H9 (cell line): ENCODE measurements around the gene MYLK4. TPM values are rescaled to one million over a fixed set of nuclear protein-coding genes. Genes with fewer than 3 reads are reported as not detected.
A peak's percentile ranks its signal among the peaks of the same experiment; 100 is the strongest.

Experiments
- DNase-seq: peaks from one replicate; pipeline ENCODE4 v3.0.0-alpha.2; 2017
- H2AFZ ChIP-seq: one replicate; pipeline ENCODE4 v1.6.1; 2013; ENCODE audit warnings: mild to moderate bottlenecking, low read length, control low read depth, moderate library complexity
- H2AK5ac ChIP-seq: 2 replicates; pipeline ENCODE4 v1.6.1; 2013; ENCODE audit warnings: low read length, control low read depth, mixed read lengths; ENCODE audit not compliant: insufficient read length
- H2BK120ac ChIP-seq: one replicate; pipeline ENCODE4 v1.6.1; 2013; ENCODE audit warnings: low read depth, mild to moderate bottlenecking, low read length, control low read depth, inconsistent platforms; ENCODE audit not compliant: poor library complexity, severe bottlenecking
- H2BK12ac ChIP-seq: 2 replicates; pipeline ENCODE4 v1.6.1; 2013; ENCODE audit warnings: low read length, control low read depth, mixed read lengths, low read depth; ENCODE audit not compliant: insufficient read length
- H2BK15ac ChIP-seq: 2 replicates; pipeline ENCODE4 v1.6.1; 2013; ENCODE audit warnings: low read depth, low read length, control low read depth
- H2BK20ac ChIP-seq: one replicate; pipeline ENCODE4 v1.6.1; 2013; ENCODE audit warnings: low read depth, mild to moderate bottlenecking, low read length, control low read depth, inconsistent platforms; ENCODE audit not compliant: poor library complexity, severe bottlenecking
- H2BK5ac ChIP-seq: 2 replicates; pipeline ENCODE4 v1.6.1; 2013; ENCODE audit warnings: low read length, control low read depth, mixed read lengths; ENCODE audit not compliant: insufficient read length
- H3K14ac ChIP-seq: 2 replicates; pipeline ENCODE4 v1.6.1; 2013; ENCODE audit warnings: low read length, control low read depth; ENCODE audit not compliant: insufficient read depth
- H3K18ac ChIP-seq: 2 replicates; pipeline ENCODE4 v1.6.1; 2013; ENCODE audit warnings: low read depth, mild to moderate bottlenecking, mixed read lengths, low read length, control low read depth; ENCODE audit not compliant: insufficient read length
- H3K23ac ChIP-seq: 2 replicates; pipeline ENCODE4 v1.6.1; 2013; ENCODE audit warnings: low read length, control low read depth, mixed read lengths, low read depth; ENCODE audit not compliant: insufficient read length
- H3K23me2 ChIP-seq: 2 replicates; pipeline ENCODE4 v1.6.1; 2013; ENCODE audit warnings: low read depth, mild to moderate bottlenecking, mixed read lengths, low read length, control low read depth; ENCODE audit not compliant: insufficient read length, poor library complexity, severe bottlenecking
- H3K27ac ChIP-seq: 2 replicates; pipeline ENCODE4 v1.5.1; 2013; ENCODE audit warnings: low read length, control low read depth, mixed read lengths, low read depth; ENCODE audit not compliant: insufficient read length
- H3K27me3 ChIP-seq: 2 replicates; pipeline ENCODE4 v1.6.1; 2013; ENCODE audit warnings: low read length, control low read depth, inconsistent platforms; ENCODE audit not compliant: insufficient read depth
- H3K4ac ChIP-seq: 2 replicates; pipeline ENCODE4 v1.6.1; 2013; ENCODE audit warnings: low read depth, mild to moderate bottlenecking, control low read depth, inconsistent platforms, low read length, moderate library complexity
- H3K4me1 ChIP-seq: 2 replicates; pipeline ENCODE4 v1.6.1; 2013; ENCODE audit warnings: low read length, control low read depth, inconsistent platforms; ENCODE audit not compliant: insufficient read depth
- H3K4me2 ChIP-seq: 2 replicates; pipeline ENCODE4 v1.6.1; 2013; ENCODE audit warnings: low read length, control low read depth, mixed read lengths; ENCODE audit not compliant: insufficient read length, insufficient read depth
- H3K56ac ChIP-seq: 2 replicates; pipeline ENCODE4 v1.6.1; 2013; ENCODE audit warnings: low read depth, mild to moderate bottlenecking, mixed read lengths, low read length, control low read depth; ENCODE audit not compliant: insufficient read length
- H3K79me1 ChIP-seq: 2 replicates; pipeline ENCODE4 v1.6.1; 2013; ENCODE audit warnings: low read depth, mild to moderate bottlenecking, moderate library complexity, low read length, control low read depth, inconsistent platforms; ENCODE audit not compliant: insufficient read depth, poor library complexity, severe bottlenecking
- H3K79me2 ChIP-seq: 2 replicates; pipeline ENCODE4 v1.6.1; 2013; ENCODE audit warnings: low read length, control low read depth, inconsistent platforms; ENCODE audit not compliant: insufficient read depth
- H3K9ac ChIP-seq: 2 replicates; pipeline ENCODE4 v1.6.1; 2013; ENCODE audit warnings: low read length, control low read depth, mixed read lengths; ENCODE audit not compliant: insufficient read length; ENCODE audit errors: extremely low read depth
- H3K9me3 ChIP-seq: one replicate; pipeline ENCODE4 v1.6.1; 2013; ENCODE audit warnings: low read depth, low read length, inconsistent platforms; ENCODE audit not compliant: control insufficient read depth
- H3T11ph ChIP-seq: one replicate; pipeline ENCODE4 v1.6.1; 2013; ENCODE audit warnings: mild to moderate bottlenecking, low read length, control low read depth, inconsistent platforms
- H4K20me1 ChIP-seq: one replicate; pipeline ENCODE4 v1.6.1; 2013; ENCODE audit not compliant: control insufficient read depth, insufficient read length, insufficient read depth
- H4K5ac ChIP-seq: 2 replicates; pipeline ENCODE4 v1.6.1; 2013; ENCODE audit warnings: low read depth, mild to moderate bottlenecking, mixed read lengths, low read length, control low read depth; ENCODE audit not compliant: insufficient read length
- H4K8ac ChIP-seq: replicated peaks from 2 replicates; pipeline ENCODE4 v1.6.1; 2013; ENCODE audit warnings: low read length, control low read depth, mixed read lengths, low read depth; ENCODE audit not compliant: insufficient read length
- H4K91ac ChIP-seq: 2 replicates; pipeline ENCODE4 v1.6.1; 2013; ENCODE audit warnings: low read depth, mild to moderate bottlenecking, moderate library complexity, mixed read lengths, low read length, control low read depth; ENCODE audit not compliant: insufficient read length
- H3K27ac Mint-ChIP-seq, 3 experiments: 2 replicates in 2 of 3; 3 replicates in 1 of 3; pipeline ENCODE4 v1.8.0; 2020 to 2021; ENCODE audit warnings: mixed read lengths in 3 of 3, mild to moderate bottlenecking in 1 of 3, moderate library complexity in 1 of 3
- H3K27me3 Mint-ChIP-seq: 2 replicates; pipeline ENCODE4 v1.8.0; 2021; ENCODE audit warnings: low read depth, mild to moderate bottlenecking, moderate library complexity, mixed read lengths
- H3K36me3 Mint-ChIP-seq, 3 experiments: 2 replicates in 2 of 3; 3 replicates in 1 of 3; pipeline ENCODE4 v1.8.0; 2020 to 2021; ENCODE audit warnings: low read depth in 3 of 3, mixed read lengths in 3 of 3; ENCODE audit not compliant: insufficient read depth in 1 of 3
- H3K4me1 Mint-ChIP-seq, 2 experiments: 2 replicates each; pipeline ENCODE4 v1.8.0; 2020; ENCODE audit warnings: mixed read lengths in 2 of 2
- H3K4me3 Mint-ChIP-seq, 2 experiments: 2 replicates in 1 of 2; 3 replicates in 1 of 2; pipeline ENCODE4 v1.8.0; 2020 to 2021; ENCODE audit warnings: mild to moderate bottlenecking in 2 of 2, mixed read lengths in 2 of 2, moderate library complexity in 1 of 2
- H3K9me3 Mint-ChIP-seq, 2 experiments: 2 replicates in 1 of 2; 3 replicates in 1 of 2; pipeline ENCODE4 v1.8.0; 2020; ENCODE audit warnings: mild to moderate bottlenecking in 2 of 2, mixed read lengths in 2 of 2, moderate library complexity in 1 of 2
- WGBS: extraction: QIAGEN DNeasy Blood & Tissue Kit; methylation state at CpG from one replicate; pipeline ENCODE4 v1.1.7; 2013; ENCODE audit warnings: missing lambda C conversion rate, low lambda C conversion rate, mixed read lengths; ENCODE audit not compliant: insufficient read length; ENCODE audit errors: extremely low coverage; 5-methylcytosine and 5-hydroxymethylcytosine counted together
- total RNA-seq: library from RNA; stranded (reverse); gene quantifications from 2 replicates; pipeline ENCODE4 v1.2.1, GENCODE V29; 2021
- TF ChIP-seq, protein P1 (sequence below): fragments of 200-600 bp; sonication (generic); conservative IDR thresholded peaks from 3 replicates; pipeline ENCODE4 v1.8.0; 2021; ENCODE audit warnings: antibody characterized with exemption, mild to moderate bottlenecking

MYLK4 gene
- total RNA-seq, 1 experiment from 2014 or later, result 0.28 TPM

DNA sequence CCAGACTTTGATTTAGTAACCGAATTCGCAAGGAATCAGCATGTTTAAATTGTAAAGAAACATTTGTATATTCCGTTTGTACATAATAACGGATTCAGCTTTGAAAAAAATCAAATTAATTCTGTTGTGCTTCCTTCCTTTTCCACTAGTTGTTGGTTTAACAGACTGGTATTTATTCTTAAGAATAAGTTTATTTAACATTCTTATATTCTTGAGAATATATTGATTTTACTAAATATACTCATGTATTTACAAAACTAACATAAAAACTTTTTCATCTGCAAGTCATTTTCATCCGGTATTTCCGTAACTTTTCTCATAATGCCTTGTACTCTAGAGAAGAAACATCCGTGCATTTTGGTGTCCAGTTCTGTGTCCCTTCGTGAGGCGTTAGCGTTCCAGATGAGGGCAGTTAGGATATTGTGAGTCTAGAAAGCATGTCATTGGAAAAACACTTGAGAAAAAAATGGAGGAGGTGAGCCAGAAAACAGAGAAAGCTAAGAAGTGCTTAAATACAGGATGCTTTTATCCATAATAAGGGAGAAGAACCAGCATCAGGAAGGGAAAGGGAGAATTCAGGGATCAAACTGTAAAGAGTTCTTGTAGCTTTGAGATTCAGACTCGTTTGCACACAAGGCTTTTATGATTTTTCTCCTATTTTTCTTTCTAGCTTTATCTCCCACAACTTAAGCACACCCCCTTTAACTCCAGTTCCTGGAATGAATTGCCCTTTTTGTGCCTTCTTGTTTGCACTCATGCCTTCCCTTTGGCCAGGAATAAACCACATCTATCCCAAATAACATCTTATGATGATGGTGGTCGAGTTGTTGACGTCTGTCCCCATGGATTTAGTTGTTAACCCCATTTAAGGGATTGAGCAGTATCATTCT, 16.3 kb upstream of the MYLK4 start:
- Histone ChIP-seq H2BK12ac (no peak overlapping the region), H3K9ac (peak overlapping the region; percentile 65), H3K14ac (no peak overlapping the region), H3K23ac (no peak overlapping the region), H3K79me2 (peaks cover 20% of the 10 kb centered on the region; the same call in 1 of the 2 replicates), H3K56ac (no peak overlapping the region), H3K18ac (no peak overlapping the region), H2BK120ac (no peak overlapping the region), H2BK20ac (no peak overlapping the region), H3K4me1 (peaks cover 3% of the 10 kb centered on the region; the same call in 1 of the 2 replicates), H4K91ac (no peak overlapping the region), H4K5ac (no peak overlapping the region), H3K9me3 (no peaks in the 10 kb centered on the region), H3K27me3 (no peaks in the 10 kb centered on the region), H3K23me2 (peaks cover 11% of the 10 kb centered on the region), H2BK15ac (no peak overlapping the region), H3K79me1 (no peaks in the 10 kb centered on the region), H3K4me2 (peak overlapping the region; percentile 97), H2AK5ac (no peak overlapping the region), H3K4ac (no peak overlapping the region), H2BK5ac (no peak overlapping the region), H2AFZ (no peak overlapping the region), H3K27ac (no peak overlapping the region), H4K20me1 (no peaks in the 10 kb centered on the region), H4K8ac (no peak overlapping the region), H3T11ph (no peak overlapping the region)
- H3K9me3 Mint-ChIP-seq, result peaks cover 2 to 3% of the 10 kb centered on the region in 2 experiments; a peak in 2 of 5 replicates
- no CpG with 5 or more reads among the region's 13 CpGs for WGBS
- no peak for DNase-seq
- H3K4me3 Mint-ChIP-seq, result peak overlapping the region; percentile 91 to 94
- H3K27me3 Mint-ChIP-seq, result no peaks in the 10 kb centered on the region
- TF ChIP-seq, protein P1, sequence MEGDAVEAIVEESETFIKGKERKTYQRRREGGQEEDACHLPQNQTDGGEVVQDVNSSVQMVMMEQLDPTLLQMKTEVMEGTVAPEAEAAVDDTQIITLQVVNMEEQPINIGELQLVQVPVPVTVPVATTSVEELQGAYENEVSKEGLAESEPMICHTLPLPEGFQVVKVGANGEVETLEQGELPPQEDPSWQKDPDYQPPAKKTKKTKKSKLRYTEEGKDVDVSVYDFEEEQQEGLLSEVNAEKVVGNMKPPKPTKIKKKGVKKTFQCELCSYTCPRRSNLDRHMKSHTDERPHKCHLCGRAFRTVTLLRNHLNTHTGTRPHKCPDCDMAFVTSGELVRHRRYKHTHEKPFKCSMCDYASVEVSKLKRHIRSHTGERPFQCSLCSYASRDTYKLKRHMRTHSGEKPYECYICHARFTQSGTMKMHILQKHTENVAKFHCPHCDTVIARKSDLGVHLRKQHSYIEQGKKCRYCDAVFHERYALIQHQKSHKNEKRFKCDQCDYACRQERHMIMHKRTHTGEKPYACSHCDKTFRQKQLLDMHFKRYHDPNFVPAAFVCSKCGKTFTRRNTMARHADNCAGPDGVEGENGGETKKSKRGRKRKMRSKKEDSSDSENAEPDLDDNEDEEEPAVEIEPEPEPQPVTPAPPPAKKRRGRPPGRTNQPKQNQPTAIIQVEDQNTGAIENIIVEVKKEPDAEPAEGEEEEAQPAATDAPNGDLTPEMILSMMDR, result no peak
- peaks cover 7 to 12% (median 9%) of the 10 kb centered on the region in 3 experiments; a peak in 5 of 7 replicates for H3K36me3 Mint-ChIP-seq
- H3K4me1 Mint-ChIP-seq, result peaks cover 41 to 46% of the 10 kb centered on the region in 2 experiments
- H3K27ac Mint-ChIP-seq, result no peak overlapping the region
